ENCODE data around the gene THRB.

Gene THRB

GRCh38 chr3:24493746-24494617 lies 668 bp downstream of the THRB start:
- peak overlapping the region; percentile 40 to 78 (median 68) for H3K4me3 ChIP-seq
- peak overlapping the region; percentile 77 to 97 (median 92) for H3K27ac ChIP-seq

GRCh38 chr3:24492971-24493551 lies 1.6 kb downstream of the THRB start:
- H3K4me3 ChIP-seq = peak overlapping the region in 6 of 7 experiments; percentile 59 to 78 (median 69)
- H3K27ac ChIP-seq = peak overlapping the region in 6 of 21 experiments; percentile 89 to 96 (median 94)

- H3K27ac ChIP-seq = peak overlapping the region in 1 of 21 experiments; percentile 2
- H3K4me3 ChIP-seq = no peak overlapping the region
Measured at GRCh38 chr3:24490151-24490550, 4.5 kb downstream of the THRB start.

- H3K4me3 ChIP-seq = no peak overlapping the region
- H3K27ac ChIP-seq = peak overlapping the region in 1 of 21 experiments; percentile 11
Measured at GRCh38 chr3:24487325-24488262, 7.1 kb downstream of the THRB start.

GRCh38 chr3:24485511-24485910 lies 9.1 kb downstream of the THRB start:
- Histone ChIP-seq H3K4me3 (no peak overlapping the region), H3K27ac (no peak overlapping the region)

- Histone ChIP-seq H3K27ac (no peak overlapping the region), H3K4me3 (no peak overlapping the region)
Measured at GRCh38 chr3:24483873-24484272, 10.8 kb downstream of the THRB start.

- Histone ChIP-seq H3K27ac (no peak overlapping the region), H3K4me3 (no peak overlapping the region)
Measured at GRCh38 chr3:24482096-24482705, 12.4 kb downstream of the THRB start.

- Histone ChIP-seq H3K4me3 (no peak overlapping the region), H3K27ac (no peak overlapping the region)
Measured at GRCh38 chr3:24481193-24481592, 13.5 kb downstream of the THRB start.

GRCh38 chr3:24480497-24480896 lies 14.2 kb downstream of the THRB start:
- Histone ChIP-seq H3K4me3 (no peak overlapping the region), H3K27ac (peak overlapping the region in 1 of 21 experiments; percentile 36)

GRCh38 chr3:24479816-24480215 lies 14.8 kb downstream of the THRB start:
- no peak overlapping the region for H3K27ac ChIP-seq
- H3K4me3 ChIP-seq = no peak overlapping the region

- no peak overlapping the region for H3K27ac ChIP-seq
- no peak overlapping the region for H3K4me3 ChIP-seq
Measured at GRCh38 chr3:24476871-24477656, 17.6 kb downstream of the THRB start.

GRCh38 chr3:24475925-24476324 lies 18.7 kb downstream of the THRB start:
- Histone ChIP-seq H3K4me3 (no peak overlapping the region), H3K27ac (peak overlapping the region in 1 of 21 experiments; percentile 10)

- no peak overlapping the region for H3K27ac ChIP-seq
- no peak overlapping the region for H3K4me3 ChIP-seq
Measured at GRCh38 chr3:24474862-24475261, 19.8 kb downstream of the THRB start.

GRCh38 chr3:24472358-24472757 lies 22.3 kb downstream of the THRB start:
- no peak overlapping the region for H3K27ac ChIP-seq
- no peak overlapping the region for H3K4me3 ChIP-seq

GRCh38 chr3:24471486-24471885 lies 23.2 kb downstream of the THRB start:
- Histone ChIP-seq H3K27ac (peak overlapping the region in 2 of 21 experiments; percentile 20 to 55), H3K4me3 (no peak overlapping the region)

GRCh38 chr3:24470277-24470676 lies 24.4 kb downstream of the THRB start:
- no peak overlapping the region for H3K27ac ChIP-seq
- H3K4me3 ChIP-seq = no peak overlapping the region

- Histone ChIP-seq H3K4me3 (no peak overlapping the region), H3K27ac (no peak overlapping the region)
Measured at GRCh38 chr3:24464389-24464788, 30.3 kb downstream of the THRB start.

GRCh38 chr3:24462737-24463136 lies 31.9 kb downstream of the THRB start:
- no peak overlapping the region for H3K27ac ChIP-seq

GRCh38 chr3:24460974-24461373 lies 33.7 kb downstream of the THRB start:
- no peak overlapping the region for H3K4me3 ChIP-seq
- no peak overlapping the region for H3K27ac ChIP-seq

More at GRCh38 chr3:24462737-24463136, 31.9 kb downstream of the THRB start:
- H3K4me3 ChIP-seq = no peak overlapping the region
